Measurements from ENCODE around the gene TMEM258.
A peak's percentile ranks its signal among the peaks of the same experiment; 100 is the strongest.

Gene TMEM258

GRCh38 chr11:61812736-61813411, 20.5 kb upstream of the TMEM258 start:
- H3K27ac ChIP-seq = peak overlapping the region; percentile 99
- no peak for TF ChIP-seq CTCF (IDR thresholded peaks at IDR 0.05)
- no peak for TF ChIP-seq ZFX (IDR thresholded peaks at IDR 0.05; ENCODE audit: borderline replicate concordance)

GRCh38 chr11:61811831-61812230, 19.4 kb upstream of the TMEM258 start:
- no peak overlapping the region for H3K27ac ChIP-seq
- no peak for TF ChIP-seq CTCF (IDR thresholded peaks at IDR 0.05)
- no peak for TF ChIP-seq ZFX (IDR thresholded peaks at IDR 0.05; ENCODE audit: borderline replicate concordance)

GRCh38 chr11:61810671-61811175, 18.3 kb upstream of the TMEM258 start:
- TF ChIP-seq ZFX (IDR thresholded peaks at IDR 0.05; ENCODE audit: borderline replicate concordance) = no peak
- TF ChIP-seq CTCF (IDR thresholded peaks at IDR 0.05) = no peak
- no peak overlapping the region for H3K27ac ChIP-seq

GRCh38 chr11:61806785-61807184, 14.4 kb upstream of the TMEM258 start:
- no peak for TF ChIP-seq CTCF (IDR thresholded peaks at IDR 0.05)
- no peak for TF ChIP-seq ZFX (IDR thresholded peaks at IDR 0.05; ENCODE audit: borderline replicate concordance)

GRCh38 chr11:61805146-61805545, 12.7 kb upstream of the TMEM258 start:
- no peak overlapping the region for H3K27ac ChIP-seq
- TF ChIP-seq ZFX (IDR thresholded peaks at IDR 0.05; ENCODE audit: borderline replicate concordance) (no peak), CTCF (IDR thresholded peaks at IDR 0.05) (no peak)

More at GRCh38 chr11:61806785-61807184, 14.4 kb upstream of the TMEM258 start:
- no peak overlapping the region for H3K27ac ChIP-seq

GRCh38 chr11:61803889-61804647, 11.7 kb upstream of the TMEM258 start:
- TF ChIP-seq CTCF (IDR thresholded peaks at IDR 0.05) (no peak), ZFX (IDR thresholded peaks at IDR 0.05; ENCODE audit: borderline replicate concordance) (no peak)
- H3K27ac ChIP-seq = no peak overlapping the region

- H3K27ac ChIP-seq = no peak overlapping the region
- TF ChIP-seq CTCF (IDR thresholded peaks at IDR 0.05) = no peak
- no peak for TF ChIP-seq ZFX (IDR thresholded peaks at IDR 0.05; ENCODE audit: borderline replicate concordance)
These were observed 10.2 kb upstream of the TMEM258 start for GRCh38 chr11:61802605-61803004.
